GM12873 (cell line): ENCODE data around the gene SMARCAD1.

Experiments
- CTCF ChIP-seq: IDR thresholded peaks from 2 replicates; pipeline ENCODE4 v1.5.1; 2012; ENCODE audit warnings: low read depth, mild to moderate bottlenecking, moderate library complexity, low read length, control low read depth; ENCODE audit not compliant: insufficient read depth; ENCODE audit errors: missing control alignments

SMARCAD1 gene

GRCh38 chr4:94207469-94208224 lies at the start of gene SMARCAD1:
Gene SMARCAD1 (plus strand): TSS chr4:94207865. CDS start chr4:94208395, 530 bp downstream.
- TF ChIP-seq CTCF, result no peak

GRCh38 chr4:94158883-94159282 lies 48.8 kb upstream of the SMARCAD1 start:
- no peak for TF ChIP-seq CTCF

GRCh38 chr4:94159790-94160189 lies 47.9 kb upstream of the SMARCAD1 start:
- no peak for TF ChIP-seq CTCF

- TF ChIP-seq CTCF, result no peak
Observed at GRCh38 chr4:94160774-94161173, 46.9 kb upstream of the SMARCAD1 start.

- TF ChIP-seq CTCF, result no peak
Observed at GRCh38 chr4:94165256-94165655, 42.4 kb upstream of the SMARCAD1 start.

GRCh38 chr4:94168321-94168720 lies 39.3 kb upstream of the SMARCAD1 start:
- no peak for TF ChIP-seq CTCF

- TF ChIP-seq CTCF, result no peak
Observed at GRCh38 chr4:94169803-94170372, 37.8 kb upstream of the SMARCAD1 start.
